Tibial nerve (tissue), 3 donors: ENCODE data around the gene DUSP6.

Experiments
- CTCF ChIP-seq, 5 experiments: fragments of 200-600 bp in 3 of 5; fragments of 450-650 bp in 2 of 5; sonication (generic) in 3 of 5; IDR thresholded peaks; one replicate each; pipeline ENCODE4 v1.5.1; 2016 to 2019; ENCODE audit warnings: antibody characterized with exemption in 5 of 5, mild to moderate bottlenecking in 3 of 5, moderate library complexity in 2 of 5
- POLR2A ChIP-seq, 2 donors: fragments of 450-650 bp; IDR thresholded peaks; one replicate each; pipeline ENCODE4 v1.6.1; 2017; ENCODE audit warnings: antibody characterized with exemption in 2 of 2, mild to moderate bottlenecking in 2 of 2, moderate library complexity in 2 of 2

GRCh38 chr12:89392391-89392790, 40.1 kb upstream of the DUSP6 start:
- TF ChIP-seq POLR2A (IDR thresholded peaks at IDR 0.05) (no peak), CTCF (IDR thresholded peaks at IDR 0.05) (no peak)
